ENCODE data around the gene NADK. TPM values are rescaled to one million over a fixed set of nuclear protein-coding genes. Genes with fewer than 3 reads are reported as not detected.

The NADK gene
- total and polyA plus RNA-seq, 2 donors (not counting 1 experiment from before 2014, with no cell fraction given): 149 to 184 TPM

GRCh38 chr1:1779320-1779675 is 1.0 kb upstream of the NADK start:
- Histone ChIP-seq H3K27ac (ENCODE audit: low read length in 2 of 2) (peak overlapping the region; percentile 93 to 94), H3K27me3 (replicated peaks in 1 of 4; ENCODE audit: control extremely low read depth in 1 of 4, control insufficient read depth in 3 of 4, insufficient read depth in 4 of 4, low read length in 3 of 4) (no peaks in the 10 kb centered on the region), H4K20me1 (ENCODE audit: control insufficient read depth, insufficient read depth, low read length, poor library complexity, severe bottlenecking) (peaks cover 17% of the 10 kb centered on the region), H3K79me2 (ENCODE audit: control insufficient read depth, insufficient read depth, low read length) (peaks cover 61% of the 10 kb centered on the region), H3K4me2 (replicated peaks; ENCODE audit: low read depth, low read length, poor library complexity, severe bottlenecking) (peak overlapping the region; percentile 94), H2AFZ (ENCODE audit: insufficient read depth, low read depth, low read length, poor library complexity, severe bottlenecking) (peak overlapping the region; percentile 24), H3K9me3 (ENCODE audit: control extremely low read depth in 1 of 3, control insufficient read depth in 2 of 3, insufficient read depth in 1 of 3, low read length in 2 of 3) (peaks cover 0 to 6% (median 0%) of the 10 kb centered on the region in 3 donors), H3K4me3 (ENCODE audit: control extremely low read depth in 1 of 5, extremely low read depth in 1 of 5, insufficient read depth in 1 of 5, low read depth in 2 of 5, low read length in 4 of 5) (peak overlapping the region; percentile 32 to 78 (median 65)), H3K4me1 (ENCODE audit: control insufficient read depth in 2 of 2, insufficient read depth in 2 of 2, low read length in 2 of 2) (peaks cover 76 to 86% of the 10 kb centered on the region in 2 donors), H3K36me3 (replicated peaks in 1 of 2; ENCODE audit: control extremely low read depth in 1 of 2, control insufficient read depth in 1 of 2, extremely low read depth in 1 of 2, insufficient read depth in 2 of 2, low read length in 1 of 2) (peaks cover 0 to 2% of the 10 kb centered on the region in 2 experiments), H3K9ac (ENCODE audit: low read length) (peak overlapping the region; percentile 72)
- ChIA-PET POLR2A (interaction anchor here (0.5 to 2.8 kb wide), 13 partner anchors 10 to 381 kb away, joined by 3 to 24 read pairs (median 5); no protein-coding TSS in a partner anchor), CTCF (interaction anchor here (0.6 to 2.8 kb wide), 13 partner anchors 9 to 128 kb away, joined by 3 to 66 read pairs (median 4); no protein-coding TSS in a partner anchor)
- intact Hi-C loops (cut with micrococcal nuclease): loop anchor here (1.0 to 2.0 kb wide), 3 partner anchors 56 to 112 kb away; partner anchors contain the start of gene GNB1
- H3K4me3 Mint-ChIP-seq: peak overlapping the region; percentile 87
- no peak for ATAC-seq (ENCODE audit: low read depth)
- H3K27me3 Mint-ChIP-seq: no peaks in the 10 kb centered on the region
- peak overlapping the region; percentile 99 for H3K27ac Mint-ChIP-seq
- peaks cover 69% of the 10 kb centered on the region for H3K4me1 Mint-ChIP-seq
- 5% methylated on average over 8 of the region's 11 CpGs for WGBS (ENCODE audit: insufficient coverage)
- no peaks in the 10 kb centered on the region for H3K9me3 Mint-ChIP-seq (ENCODE audit: insufficient read depth)
- TF ChIP-seq CTCF (IDR thresholded peaks at IDR 0.05) (peak; percentile 37), EZH2 (IDR thresholded peaks at IDR 0.05; ENCODE audit: borderline replicate concordance, insufficient read depth, low read depth, low read length, poor library complexity, severe bottlenecking) (no peak)
- no peak for DNase-seq

GRCh38 chr1:1778663-1779319 is 521 bp upstream of the NADK start:
- Histone ChIP-seq H3K9me3 (ENCODE audit: control extremely low read depth in 1 of 3, control insufficient read depth in 2 of 3, insufficient read depth in 1 of 3, low read length in 2 of 3) (peaks cover 0 to 6% (median 0%) of the 10 kb centered on the region in 3 donors), H2AFZ (ENCODE audit: insufficient read depth, low read depth, low read length, poor library complexity, severe bottlenecking) (peak overlapping the region; percentile 53), H3K27me3 (replicated peaks in 1 of 4; ENCODE audit: control extremely low read depth in 1 of 4, control insufficient read depth in 3 of 4, insufficient read depth in 4 of 4, low read length in 3 of 4) (no peaks in the 10 kb centered on the region), H3K27ac (ENCODE audit: low read length in 2 of 2) (peak overlapping the region; percentile 93 to 94), H3K4me3 (ENCODE audit: control extremely low read depth in 1 of 5, extremely low read depth in 1 of 5, insufficient read depth in 1 of 5, low read depth in 2 of 5, low read length in 4 of 5) (peak overlapping the region; percentile 35 to 78 (median 65)), H3K4me1 (ENCODE audit: control insufficient read depth in 2 of 2, insufficient read depth in 2 of 2, low read length in 2 of 2) (peaks cover 76 to 88% of the 10 kb centered on the region in 2 donors), H3K4me2 (replicated peaks; ENCODE audit: low read depth, low read length, poor library complexity, severe bottlenecking) (peak overlapping the region; percentile 94), H4K20me1 (ENCODE audit: control insufficient read depth, insufficient read depth, low read length, poor library complexity, severe bottlenecking) (peaks cover 18% of the 10 kb centered on the region), H3K79me2 (ENCODE audit: control insufficient read depth, insufficient read depth, low read length) (peaks cover 65% of the 10 kb centered on the region), H3K36me3 (replicated peaks in 1 of 2; ENCODE audit: control extremely low read depth in 1 of 2, control insufficient read depth in 1 of 2, extremely low read depth in 1 of 2, insufficient read depth in 2 of 2, low read length in 1 of 2) (peaks cover 0 to 2% of the 10 kb centered on the region in 2 experiments), H3K9ac (ENCODE audit: low read length) (peak overlapping the region; percentile 72)
- peak; percentile 73 for ATAC-seq (ENCODE audit: low read depth)
- peak; percentile 99 for DNase-seq
- peaks cover 70% of the 10 kb centered on the region for H3K4me1 Mint-ChIP-seq
- under 1% methylated on average over 65 of the region's 68 CpGs for WGBS (ENCODE audit: insufficient coverage)
- ChIA-PET CTCF (interaction anchor here (0.6 to 2.8 kb wide), 10 partner anchors 10 to 128 kb away, joined by 3 to 66 read pairs (median 4); no protein-coding TSS in a partner anchor), POLR2A (interaction anchor here (0.5 to 2.8 kb wide), 11 partner anchors 20 to 382 kb away, joined by 3 to 24 read pairs (median 5); no protein-coding TSS in a partner anchor)
- TF ChIP-seq EZH2 (IDR thresholded peaks at IDR 0.05; ENCODE audit: borderline replicate concordance, insufficient read depth, low read depth, low read length, poor library complexity, severe bottlenecking): no peak
- TF ChIP-seq CTCF (IDR thresholded peaks at IDR 0.05): peak; percentile 76
- intact Hi-C loops (cut with micrococcal nuclease): loop anchor here (1.0 to 2.0 kb wide), 5 partner anchors 56 to 141 kb away; partner anchors contain the start of genes GNB1 and TMEM52
- H3K27ac Mint-ChIP-seq: peak overlapping the region; percentile 99
- H3K4me3 Mint-ChIP-seq: peak overlapping the region; percentile 87
- H3K9me3 Mint-ChIP-seq (ENCODE audit: insufficient read depth): no peaks in the 10 kb centered on the region
- H3K27me3 Mint-ChIP-seq: no peaks in the 10 kb centered on the region
